T-helper 1 cell treated with Interleukin-12 subunit alpha and Interleukin-12 subunit beta and Interleukin-4 antibody, amounts not matched to agents 30 μg/mL and 1 μg/mL, for 36 hours (primary cell): ENCODE measurements around the gene NUDT4.
"Not testable (repeated sequence)": the region's sequence is repeated elsewhere in the genome, so short reads cannot be mapped to it uniquely, and the experiment has no call there.

Experiments
- H3K27ac Mint-ChIP-seq: one replicate; pipeline ENCODE4 v1.8.0; 2021; ENCODE audit warnings: mild to moderate bottlenecking, mixed read lengths
- H3K27me3 Mint-ChIP-seq: one replicate; pipeline ENCODE4 v1.8.0; 2021; ENCODE audit warnings: low read depth, mixed read lengths
- H3K36me3 Mint-ChIP-seq: one replicate; pipeline ENCODE4 v1.8.0; 2021; ENCODE audit warnings: low read depth, mixed read lengths
- H3K4me1 Mint-ChIP-seq: one replicate; pipeline ENCODE4 v1.8.0; 2021; ENCODE audit warnings: low read depth, mixed read lengths
- H3K4me3 Mint-ChIP-seq: one replicate; pipeline ENCODE4 v1.8.0; 2021; ENCODE audit warnings: mild to moderate bottlenecking, moderate library complexity, mixed read lengths
- H3K9me3 Mint-ChIP-seq: one replicate; pipeline ENCODE4 v1.8.0; 2021; ENCODE audit warnings: mixed read lengths

NUDT4 gene

GRCh38 chr12:93378998-93379325 is 1.2 kb downstream of the NUDT4 start:
- Mint-ChIP-seq H3K4me3 (peak overlapping the region; percentile 100), H3K36me3 (peaks cover 7% of the 10 kb centered on the region), H3K4me1 (peaks cover 34% of the 10 kb centered on the region), H3K27me3 (no peaks in the 10 kb centered on the region), H3K9me3 (no peaks in the 10 kb centered on the region), H3K27ac (peak overlapping the region; percentile 100)

GRCh38 chr12:93379326-93379980 is 1.7 kb downstream of the NUDT4 start:
- peaks cover 7% of the 10 kb centered on the region for H3K36me3 Mint-ChIP-seq
- peak overlapping the region; percentile 100 for H3K4me3 Mint-ChIP-seq
- H3K27ac Mint-ChIP-seq: peak overlapping the region; percentile 100
- peaks cover 34% of the 10 kb centered on the region for H3K4me1 Mint-ChIP-seq
- H3K27me3 Mint-ChIP-seq: no peaks in the 10 kb centered on the region
- no peaks in the 10 kb centered on the region for H3K9me3 Mint-ChIP-seq

- no peaks in the 10 kb centered on the region for H3K27me3 Mint-ChIP-seq
- peak overlapping the region; percentile 100 for H3K4me3 Mint-ChIP-seq
- H3K4me1 Mint-ChIP-seq: peaks cover 36% of the 10 kb centered on the region
- H3K36me3 Mint-ChIP-seq: peaks cover 10% of the 10 kb centered on the region
- peak overlapping the region; percentile 100 for H3K27ac Mint-ChIP-seq
- no peaks in the 10 kb centered on the region for H3K9me3 Mint-ChIP-seq
These were observed 2.2 kb downstream of the NUDT4 start for GRCh38 chr12:93379981-93380361.

GRCh38 chr12:93380480-93381121 is 2.9 kb downstream of the NUDT4 start:
- peaks cover 14% of the 10 kb centered on the region for H3K36me3 Mint-ChIP-seq
- peak overlapping the region; percentile 100 for H3K4me3 Mint-ChIP-seq
- H3K9me3 Mint-ChIP-seq: no peaks in the 10 kb centered on the region
- H3K27me3 Mint-ChIP-seq: no peaks in the 10 kb centered on the region
- peak overlapping the region; percentile 34 for H3K27ac Mint-ChIP-seq
- peaks cover 37% of the 10 kb centered on the region for H3K4me1 Mint-ChIP-seq

- Mint-ChIP-seq H3K36me3 (peaks cover 14% of the 10 kb centered on the region), H3K27ac (peak overlapping the region; percentile 62), H3K9me3 (no peaks in the 10 kb centered on the region), H3K4me1 (peaks cover 37% of the 10 kb centered on the region), H3K4me3 (peak overlapping the region; percentile 23), H3K27me3 (no peaks in the 10 kb centered on the region)
These were observed 3.6 kb downstream of the NUDT4 start for GRCh38 chr12:93381161-93381975.

GRCh38 chr12:93381976-93382437 is 4.3 kb downstream of the NUDT4 start:
- not testable (repeated sequence) for H3K27ac Mint-ChIP-seq, H3K27me3 Mint-ChIP-seq, H3K9me3 Mint-ChIP-seq, H3K4me3 Mint-ChIP-seq
- Mint-ChIP-seq H3K36me3 (peaks cover 14% of the 10 kb centered on the region), H3K4me1 (peaks cover 34% of the 10 kb centered on the region)

- H3K4me1 Mint-ChIP-seq: peaks cover 11% of the 10 kb centered on the region
- no peak overlapping the region for H3K4me3 Mint-ChIP-seq
These were observed 10.1 kb downstream of the NUDT4 start for GRCh38 chr12:93387780-93388179.

GRCh38 chr12:93390031-93390430 is 12.3 kb downstream of the NUDT4 start:
- H3K4me1 Mint-ChIP-seq: peaks cover 6% of the 10 kb centered on the region
- H3K27ac Mint-ChIP-seq: no peak overlapping the region
- H3K36me3 Mint-ChIP-seq: peaks cover 12% of the 10 kb centered on the region
- no peaks in the 10 kb centered on the region for H3K27me3 Mint-ChIP-seq
- no peaks in the 10 kb centered on the region for H3K9me3 Mint-ChIP-seq
- no peak overlapping the region for H3K4me3 Mint-ChIP-seq

More at GRCh38 chr12:93387780-93388179, 10.1 kb downstream of the NUDT4 start:
- Mint-ChIP-seq H3K27ac (no peak overlapping the region), H3K27me3 (no peaks in the 10 kb centered on the region), H3K36me3 (peaks cover 12% of the 10 kb centered on the region), H3K9me3 (no peaks in the 10 kb centered on the region)

- H3K27me3 Mint-ChIP-seq: no peaks in the 10 kb centered on the region
- H3K36me3 Mint-ChIP-seq: peaks cover 8% of the 10 kb centered on the region
- H3K27ac Mint-ChIP-seq: no peak overlapping the region
- no peaks in the 10 kb centered on the region for H3K9me3 Mint-ChIP-seq
- peaks cover 6% of the 10 kb centered on the region for H3K4me1 Mint-ChIP-seq
- H3K4me3 Mint-ChIP-seq: no peak overlapping the region
These were observed 13.0 kb downstream of the NUDT4 start for GRCh38 chr12:93390549-93391297.

GRCh38 chr12:93393425-93393824 is 15.7 kb downstream of the NUDT4 start:
- H3K27me3 Mint-ChIP-seq: no peaks in the 10 kb centered on the region
- H3K9me3 Mint-ChIP-seq: no peaks in the 10 kb centered on the region
- H3K4me1 Mint-ChIP-seq: no peaks in the 10 kb centered on the region
- H3K27ac Mint-ChIP-seq: no peak overlapping the region
- H3K4me3 Mint-ChIP-seq: no peak overlapping the region
- peaks cover 3% of the 10 kb centered on the region for H3K36me3 Mint-ChIP-seq

GRCh38 chr12:93397412-93397811 is 19.7 kb downstream of the NUDT4 start:
- Mint-ChIP-seq H3K27ac (no peak overlapping the region), H3K4me1 (no peaks in the 10 kb centered on the region), H3K36me3 (peaks cover 9% of the 10 kb centered on the region), H3K27me3 (no peaks in the 10 kb centered on the region), H3K9me3 (no peaks in the 10 kb centered on the region), H3K4me3 (no peak overlapping the region)

- not testable (repeated sequence) for H3K27me3 Mint-ChIP-seq, H3K9me3 Mint-ChIP-seq, H3K4me1 Mint-ChIP-seq, H3K4me3 Mint-ChIP-seq, H3K27ac Mint-ChIP-seq
- H3K36me3 Mint-ChIP-seq: peaks cover 17% of the 10 kb centered on the region
These were observed 21.6 kb downstream of the NUDT4 start for GRCh38 chr12:93399183-93399863.

- peaks cover 32% of the 10 kb centered on the region for H3K36me3 Mint-ChIP-seq
- H3K4me3 Mint-ChIP-seq: no peak overlapping the region
- peaks cover 2% of the 10 kb centered on the region for H3K4me1 Mint-ChIP-seq
- H3K27ac Mint-ChIP-seq: no peak overlapping the region
- no peaks in the 10 kb centered on the region for H3K27me3 Mint-ChIP-seq
- H3K9me3 Mint-ChIP-seq: no peaks in the 10 kb centered on the region
These were observed 24.9 kb downstream of the NUDT4 start for GRCh38 chr12:93402333-93403311.
